CD4-positive, alpha-beta T cell treated with Interleukin-17A for 1 hour (primary cell): ENCODE results near the gene URB2.
"Not testable (repeated sequence)": the region's sequence is repeated elsewhere in the genome, so short reads cannot be mapped to it uniquely, and the experiment has no call there.

ENCODE experiments used
- DNase-seq: peaks from one replicate; pipeline ENCODE4 v3.0.0-alpha.2; 2020

The URB2 gene

DNA sequence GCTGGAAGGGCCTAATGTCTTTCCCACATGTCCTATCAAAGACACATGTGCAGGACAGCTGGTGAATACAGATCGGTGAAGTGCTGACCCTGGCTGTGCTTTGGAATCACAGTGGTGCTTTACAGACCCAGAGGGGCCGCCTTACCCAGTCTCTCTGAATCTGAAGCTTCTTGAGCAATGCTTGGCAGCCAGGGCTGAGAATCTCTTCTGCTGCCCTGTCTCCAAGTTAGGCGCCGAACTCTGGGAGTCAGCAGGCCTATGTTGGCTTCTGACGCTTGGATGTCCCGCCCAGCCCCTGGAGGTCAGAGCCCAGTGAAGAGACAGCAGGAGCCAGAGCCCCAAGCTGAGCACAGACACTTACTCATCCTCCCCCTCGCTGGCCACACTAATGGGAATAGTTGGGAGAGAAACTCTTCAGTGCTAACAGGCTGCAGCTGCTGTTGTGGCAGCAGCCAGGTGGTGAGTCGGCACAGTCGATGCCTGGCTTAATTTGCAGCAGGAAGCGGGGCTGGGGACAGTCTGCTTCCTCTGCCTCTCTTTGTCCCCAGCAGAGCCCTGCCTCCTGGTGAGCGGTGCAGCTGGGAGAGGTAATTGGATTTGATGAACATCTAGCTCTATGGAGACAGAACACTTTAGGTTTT is 68.1 kb downstream of the URB2 start:
- DNase-seq = no peak

DNA sequence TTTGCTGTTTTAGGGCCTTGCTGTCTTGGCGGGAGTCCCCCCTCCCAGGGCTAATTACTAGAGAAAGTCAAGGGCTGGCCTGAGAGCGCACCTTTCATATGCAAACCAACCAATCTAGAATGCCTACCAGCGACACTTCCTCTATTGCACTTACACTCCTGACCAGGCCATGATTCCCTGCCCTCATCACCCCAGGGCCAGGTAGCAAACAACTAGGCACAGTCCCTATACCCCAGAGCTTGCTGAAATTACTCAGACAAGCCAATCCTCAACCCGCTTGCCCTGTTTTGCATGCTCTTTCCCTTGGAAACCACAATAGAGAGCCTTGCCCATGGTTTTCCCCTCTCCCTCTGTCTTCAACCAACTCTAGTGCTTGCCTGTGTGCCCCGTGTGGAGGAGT is 70.3 kb downstream of the URB2 start:
- DNase-seq = no peak

DNA sequence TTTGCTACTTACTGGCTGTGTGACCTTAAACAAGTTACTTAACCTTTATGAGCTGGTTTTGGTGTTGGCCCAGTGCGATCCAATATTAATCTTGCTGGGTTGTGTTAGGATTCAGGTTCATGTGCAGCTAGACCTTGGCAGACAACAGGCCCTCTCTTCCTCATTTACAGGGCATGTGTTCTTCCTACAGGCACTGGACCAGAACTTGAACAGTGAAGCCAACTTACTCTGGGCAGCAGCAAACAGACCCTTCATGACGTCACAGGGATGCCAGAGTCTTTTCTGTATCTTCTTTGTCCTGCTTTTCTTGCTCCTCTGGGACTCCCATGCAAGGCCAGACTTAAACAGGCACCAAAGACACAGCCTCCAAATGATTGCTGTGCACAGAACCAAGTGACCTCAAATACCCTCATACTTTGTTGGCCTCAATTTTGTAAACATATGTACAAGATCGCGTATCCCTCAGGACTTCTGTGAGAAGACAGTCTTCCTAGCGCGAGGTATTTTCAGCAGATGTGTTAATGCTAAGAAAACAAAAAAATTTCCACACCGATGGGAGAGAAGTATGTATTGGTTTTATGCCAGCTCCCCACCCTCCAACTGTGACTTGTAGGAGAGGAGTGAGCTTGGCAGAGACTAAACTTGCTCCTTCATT is 73.7 kb downstream of the URB2 start:
- DNase-seq = no peak

DNA sequence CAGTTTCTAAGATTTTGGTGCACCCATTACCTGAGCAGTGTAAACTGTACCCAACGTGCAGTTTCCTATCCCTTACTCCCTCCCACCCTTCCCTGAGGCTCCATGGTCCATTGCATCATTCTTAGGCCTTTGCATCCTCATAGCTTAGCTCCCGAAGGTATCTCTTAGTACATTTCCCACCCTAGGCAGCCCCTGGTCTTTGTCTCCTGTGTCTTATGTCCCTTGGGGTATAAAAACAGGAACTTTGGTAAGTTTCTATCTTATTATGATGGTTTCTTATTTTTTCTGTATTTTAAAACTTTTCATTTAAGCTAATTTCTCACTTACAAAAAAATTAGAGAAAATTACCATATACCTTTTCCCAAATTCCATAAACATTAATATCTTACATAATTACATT is 78.1 kb downstream of the URB2 start:
- DNase-seq = no peak

DNA sequence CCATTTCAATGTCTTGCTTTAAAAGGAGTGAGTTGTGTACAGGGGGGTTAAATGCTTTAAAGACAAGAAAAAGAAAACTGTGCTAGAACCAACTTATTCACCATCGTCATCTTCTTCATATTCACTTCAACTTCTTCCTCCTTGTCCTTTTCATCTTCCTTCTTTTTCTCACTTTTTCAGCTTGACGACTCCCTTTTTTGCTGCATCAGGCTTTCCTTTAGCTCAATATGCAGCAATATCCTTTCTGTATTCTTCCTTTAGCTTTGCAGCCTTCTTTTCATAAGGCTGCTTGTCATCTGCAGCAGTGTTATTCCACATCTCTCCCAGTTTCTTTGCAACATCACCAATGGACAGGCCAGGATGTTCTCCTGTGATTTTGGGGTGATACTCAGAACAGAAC is 79.1 kb downstream of the URB2 start:
- DNase-seq = not testable (repeated sequence)

DNA sequence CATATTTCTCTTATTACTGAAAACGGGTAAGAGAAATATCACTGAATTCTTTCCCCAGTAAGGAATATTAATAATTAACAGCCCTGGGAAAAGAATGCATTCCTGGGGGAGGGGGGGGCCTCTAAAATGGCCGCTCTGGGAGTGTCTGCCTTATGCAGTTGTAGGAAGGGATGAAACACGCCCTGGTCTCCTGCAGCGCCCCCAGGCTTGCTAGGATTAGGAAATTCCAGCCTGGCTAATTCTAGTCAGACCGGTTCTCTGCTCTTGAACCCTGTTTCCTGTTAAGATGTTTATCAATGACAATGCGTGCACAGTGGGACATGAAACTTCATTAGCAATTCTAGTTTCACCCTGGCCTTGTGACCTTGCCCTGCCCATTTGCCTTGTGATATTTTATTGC is 81.1 kb downstream of the URB2 start:
- not testable (repeated sequence) for DNase-seq

DNA sequence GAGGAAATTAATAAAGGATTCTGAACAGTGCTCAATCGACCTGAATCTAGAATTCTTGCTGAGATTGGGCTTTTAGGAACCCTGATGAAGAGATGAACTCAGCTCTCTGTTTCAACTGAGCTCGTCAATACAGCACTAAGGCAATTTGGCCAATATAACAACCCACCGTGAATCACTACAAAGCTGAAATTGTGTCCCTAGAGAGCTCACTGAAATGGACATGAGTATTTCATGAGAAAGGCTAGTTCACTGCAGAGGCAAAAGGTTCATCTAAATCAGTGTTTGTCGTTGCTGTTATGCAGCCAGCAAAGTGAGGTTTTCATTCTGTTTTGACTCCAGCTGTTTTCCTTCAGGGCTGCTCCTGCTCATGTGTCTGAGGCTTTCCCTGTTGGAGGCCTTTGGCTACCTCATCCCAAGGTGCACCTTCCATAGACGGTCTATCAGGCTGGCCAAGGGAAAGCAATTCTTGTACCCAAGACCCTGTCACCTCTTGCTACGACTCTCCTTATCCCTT is 83.5 kb downstream of the URB2 start:
- no peak for DNase-seq
